ENCODE data around the gene NOP9.

The NOP9 gene

DNA sequence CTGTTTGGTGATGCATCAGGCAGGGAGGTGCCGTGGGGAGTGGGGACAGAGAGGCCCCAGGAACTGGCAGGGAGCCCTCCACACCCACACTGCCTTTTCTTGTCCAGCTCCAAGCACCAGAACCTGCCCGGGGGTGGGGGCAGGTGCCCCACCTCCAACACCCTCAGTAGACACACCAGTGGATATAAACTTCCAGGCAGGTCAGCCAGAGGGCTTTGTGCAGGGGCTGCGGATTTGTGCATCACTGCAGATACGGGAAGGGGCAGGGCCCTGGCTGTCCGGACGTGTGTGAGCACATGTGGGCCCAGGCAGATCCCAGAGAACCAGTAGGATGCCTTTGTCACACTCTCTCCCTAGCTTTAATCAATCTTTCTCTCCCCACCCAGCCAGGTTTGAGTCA, 35.4 kb upstream of the NOP9 start:
- DNase-seq = no peak

DNA sequence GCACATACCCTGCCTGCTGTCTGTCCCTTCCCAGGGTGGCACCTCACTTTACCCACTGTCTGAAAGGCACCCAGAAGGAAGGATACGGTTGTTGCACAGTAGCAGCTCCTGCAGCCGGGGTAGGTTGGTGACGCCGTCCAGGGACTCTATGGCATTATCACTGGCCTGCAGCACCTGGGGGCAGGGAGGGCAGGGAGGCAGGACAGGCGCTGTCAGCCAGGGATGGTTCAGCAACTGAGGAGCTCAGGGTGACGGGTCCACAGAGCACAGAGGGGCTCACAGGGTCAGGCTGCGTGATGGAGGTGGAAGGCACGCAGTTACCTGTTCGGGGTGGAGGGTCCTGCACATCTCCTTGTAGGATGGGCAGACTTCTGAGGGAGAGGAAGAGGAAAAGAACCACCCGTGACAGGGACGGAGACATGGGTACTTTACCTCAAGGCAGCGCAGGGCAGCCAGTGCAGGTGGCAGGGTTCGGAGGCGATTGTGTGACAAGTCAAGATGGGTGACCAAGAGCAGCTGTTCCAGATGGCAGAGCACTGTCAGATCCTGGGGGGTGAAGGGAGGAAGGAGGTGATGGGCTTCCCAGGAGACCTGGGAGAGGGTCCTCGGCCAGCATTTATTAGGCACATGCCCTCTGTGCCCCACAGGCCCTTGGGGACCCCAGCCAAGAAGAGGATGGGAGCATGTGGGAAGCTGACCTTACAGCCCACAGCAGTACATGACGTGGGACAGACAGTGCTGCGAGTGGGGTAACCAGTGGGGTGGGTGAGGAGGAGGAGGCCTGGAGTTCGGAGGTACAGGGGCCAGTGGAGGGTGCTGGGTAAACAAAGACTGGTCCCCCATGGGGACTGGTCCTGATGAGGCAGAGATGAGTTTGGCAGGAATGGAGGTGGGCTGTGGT, 33.1 kb upstream of the NOP9 start:
- no peak for DNase-seq

DNA sequence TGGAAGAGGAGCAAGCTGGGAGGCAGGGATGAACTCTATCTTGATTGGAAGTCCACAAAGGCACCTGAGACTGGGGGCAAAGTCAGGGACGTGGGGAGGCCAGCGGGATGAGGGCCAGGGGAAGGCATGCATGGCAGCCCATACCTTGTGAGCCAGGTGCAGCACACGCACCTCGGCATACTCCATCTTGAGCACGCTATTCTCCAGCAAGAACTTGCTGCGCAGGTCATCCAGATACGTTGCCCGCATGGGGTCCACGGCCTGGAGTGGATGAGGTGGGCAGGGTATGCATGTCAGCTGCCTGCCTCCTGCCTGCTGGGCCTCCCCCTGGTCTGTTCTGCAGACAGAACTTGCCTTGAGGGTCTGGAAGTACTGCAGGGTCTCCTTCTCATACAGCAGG, 32.1 kb upstream of the NOP9 start:
- no peak for DNase-seq

- DNase-seq = no peak
These were observed 31.4 kb upstream of the NOP9 start for GRCh38 chr14:24268225-24268624.

DNA sequence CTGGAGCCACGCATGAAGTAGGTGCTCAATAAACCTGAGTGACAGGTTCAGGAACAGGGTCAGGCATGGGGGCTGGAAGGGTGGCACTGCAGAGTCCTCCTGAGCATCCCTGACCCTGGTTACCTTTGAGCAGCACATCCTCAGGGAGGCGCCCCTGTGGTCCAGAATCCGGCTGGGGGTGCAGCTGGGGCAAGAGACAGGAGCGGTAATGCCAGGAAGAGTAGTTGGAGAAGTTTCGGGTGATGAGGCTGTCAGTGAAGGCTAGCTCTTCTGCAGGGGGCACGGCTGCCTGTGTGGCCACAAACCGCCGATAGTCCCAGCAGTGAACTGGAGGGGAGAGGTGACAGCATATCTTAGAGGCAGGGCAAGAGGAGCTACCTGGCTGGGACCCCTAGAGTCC, 30.3 kb upstream of the NOP9 start:
- no peak for DNase-seq

DNA sequence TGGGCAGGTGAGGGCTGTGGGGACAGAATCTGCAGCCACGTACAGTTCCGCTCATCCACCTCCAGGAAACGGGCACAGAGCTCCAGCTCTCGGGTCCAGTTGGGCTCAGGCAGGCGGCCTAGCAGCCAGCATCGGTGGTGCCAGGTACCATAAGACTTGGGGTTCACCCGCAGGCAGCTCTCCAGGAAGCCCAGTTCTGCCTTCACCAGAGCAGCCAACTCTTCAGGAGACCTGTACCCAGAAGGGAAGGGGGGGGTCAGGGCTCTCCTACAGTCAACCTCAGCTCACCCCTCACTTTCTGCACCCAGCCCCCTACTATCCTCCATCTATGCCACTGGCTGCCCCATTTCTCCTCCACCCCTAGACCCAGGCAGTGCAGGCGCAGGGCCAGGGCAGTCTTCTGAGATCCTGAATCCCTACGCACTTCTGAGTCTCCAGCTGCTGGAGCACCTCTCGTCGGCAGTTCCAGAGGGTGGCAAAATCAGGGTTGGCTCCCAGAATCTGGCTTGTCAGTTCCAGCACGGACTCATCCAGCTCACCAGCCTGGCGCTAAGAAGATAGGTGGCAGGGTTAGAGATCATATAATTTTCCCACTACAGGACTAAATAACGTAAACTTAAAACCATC, 29.6 kb upstream of the NOP9 start:
- DNase-seq = no peak

DNA sequence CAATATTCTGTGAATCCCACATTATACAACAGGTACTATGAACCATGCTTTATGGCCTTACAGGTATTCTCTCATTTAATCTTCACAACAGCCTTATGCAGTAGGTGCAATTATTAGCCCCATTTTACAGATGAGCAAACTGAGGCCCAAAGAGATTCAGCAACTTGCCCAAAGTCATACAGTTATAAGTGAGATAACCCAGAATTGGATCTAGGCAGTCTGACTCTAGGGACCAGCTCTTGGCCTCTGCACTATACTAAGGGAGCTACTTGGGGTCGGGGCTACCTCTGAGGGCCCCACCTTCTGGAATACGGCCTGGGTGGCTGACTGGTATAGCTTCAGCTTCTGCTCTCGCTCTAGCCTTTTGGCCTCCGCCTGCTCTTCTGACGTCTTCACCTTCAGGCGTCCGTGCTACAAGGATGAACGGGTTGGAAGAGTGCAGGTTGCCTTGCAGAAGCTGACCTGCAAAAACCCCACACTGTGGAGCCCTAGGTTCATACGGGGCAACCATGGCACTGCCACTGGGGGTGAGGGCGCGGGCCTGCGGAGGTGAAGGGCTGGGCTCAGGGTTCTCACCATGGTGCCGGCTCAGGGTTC, 29.0 kb upstream of the NOP9 start:
- DNase-seq = no peak

DNA sequence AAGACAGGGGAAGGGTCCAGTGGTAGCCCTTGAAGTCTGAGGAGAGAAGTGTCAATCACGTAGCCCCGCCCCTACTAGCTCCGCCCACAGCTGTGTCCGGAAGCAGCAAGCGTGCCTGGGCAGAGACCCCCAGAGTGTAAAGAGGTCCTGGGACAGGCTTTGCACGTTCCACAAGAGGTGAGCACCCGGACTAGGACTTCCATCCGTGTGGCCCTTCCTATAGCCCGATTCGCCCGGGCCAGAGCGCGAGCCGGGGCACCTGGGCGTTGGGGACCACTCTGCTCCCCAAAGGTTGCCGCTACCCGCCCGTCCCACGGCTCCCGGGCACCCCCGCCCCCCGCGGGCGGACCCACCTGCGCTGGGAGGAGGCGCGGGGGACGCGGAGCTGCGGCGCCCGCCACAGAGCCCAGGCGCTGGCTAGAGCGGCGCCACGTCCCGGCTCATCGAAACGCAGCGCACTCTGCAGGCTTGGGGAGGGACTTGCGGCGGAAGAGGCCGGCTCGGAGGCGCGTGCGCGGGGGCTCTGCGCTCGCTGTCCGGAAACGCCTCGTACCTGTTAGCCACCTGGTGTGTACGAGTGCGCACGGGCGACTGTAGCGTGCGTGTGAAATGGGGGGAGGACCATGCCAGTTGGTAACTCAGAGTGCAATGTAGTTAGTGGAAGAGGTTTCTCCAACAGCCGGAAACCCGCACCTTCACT, 28.4 kb upstream of the NOP9 start, which contains the start of gene RABGGTA:
RABGGTA (minus strand) TSS at position 464 of the 700 bp plus-strand sequence. CDS start 482 bp downstream, outside the sequence.
- DNase-seq = peak; percentile 92

GRCh38 chr14:24271834-24272263, 27.8 kb upstream of the NOP9 start:
- no peak for DNase-seq

DNA sequence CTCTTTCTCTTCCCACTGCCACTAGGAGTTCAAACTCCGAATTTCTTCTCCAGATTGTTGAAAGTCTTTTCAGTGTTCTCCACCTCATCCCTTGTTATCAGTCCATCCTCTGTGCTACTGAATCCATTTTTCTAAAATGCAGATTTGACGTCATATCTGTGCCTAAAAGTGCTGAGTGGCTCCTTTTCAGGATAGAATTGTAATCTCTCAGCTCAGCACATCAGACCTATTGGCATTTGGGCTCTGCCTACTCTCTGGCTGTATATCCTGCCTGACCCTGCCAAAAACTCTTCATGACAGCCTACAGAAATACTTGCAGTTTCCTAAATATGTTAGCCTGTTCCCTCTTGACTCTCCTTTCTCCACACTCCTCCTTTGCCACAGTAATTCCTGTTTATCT, 27.2 kb upstream of the NOP9 start:
- DNase-seq = no peak

DNA sequence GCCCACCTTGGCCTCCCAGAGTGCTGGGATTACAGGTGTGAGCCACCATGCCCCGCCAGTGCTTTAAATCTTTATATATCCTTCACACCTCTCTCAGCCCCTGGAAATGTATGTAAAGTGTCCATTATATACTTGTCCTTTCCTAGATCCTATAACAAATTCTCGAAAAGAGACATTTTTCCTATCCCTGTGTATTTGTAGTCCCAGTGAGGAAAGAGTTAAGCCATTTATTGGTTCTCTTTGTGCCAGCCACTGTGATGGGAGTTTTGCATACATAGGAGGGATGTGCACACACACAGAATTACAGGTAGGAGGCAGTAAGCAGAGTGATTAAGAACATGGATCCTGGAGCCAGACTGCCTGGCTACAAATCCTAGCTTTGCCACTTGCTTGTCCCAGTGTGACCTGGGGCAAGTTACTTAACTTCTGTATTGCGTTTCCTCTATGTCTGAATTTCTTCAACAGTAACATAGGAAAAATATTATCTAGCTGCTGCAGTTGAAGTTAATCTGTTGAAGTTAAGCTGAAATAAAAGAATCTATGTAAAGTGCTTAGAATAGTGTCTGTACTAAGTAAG, 26.1 kb upstream of the NOP9 start:
- peak; percentile 46 for DNase-seq

GRCh38 chr14:24274101-24274543, 25.5 kb upstream of the NOP9 start:
- peak; percentile 69 for DNase-seq

DNA sequence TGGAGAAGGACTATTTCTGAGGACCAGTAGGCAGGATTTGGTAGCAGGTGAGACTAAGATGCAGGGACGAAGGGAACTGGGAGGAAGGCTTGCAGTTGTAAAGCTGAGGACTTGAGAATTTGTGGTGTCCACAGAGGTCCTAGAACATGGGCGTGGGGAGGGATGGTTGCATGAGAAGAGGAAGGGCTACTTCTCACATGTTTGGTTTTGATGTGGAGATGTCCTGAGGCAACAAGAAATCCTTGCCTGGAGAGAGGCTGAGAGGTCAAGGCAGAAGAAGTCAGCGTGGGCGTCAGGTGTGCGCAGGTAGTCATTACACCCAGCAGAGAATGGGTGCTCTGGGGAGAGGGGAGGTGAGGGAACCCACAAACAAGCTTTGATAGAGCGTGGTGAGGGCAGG, 22.6 kb upstream of the NOP9 start:
- DNase-seq = no peak

GRCh38 chr14:24277606-24278321, 21.9 kb upstream of the NOP9 start:
- peak; percentile 89 for DNase-seq

DNA sequence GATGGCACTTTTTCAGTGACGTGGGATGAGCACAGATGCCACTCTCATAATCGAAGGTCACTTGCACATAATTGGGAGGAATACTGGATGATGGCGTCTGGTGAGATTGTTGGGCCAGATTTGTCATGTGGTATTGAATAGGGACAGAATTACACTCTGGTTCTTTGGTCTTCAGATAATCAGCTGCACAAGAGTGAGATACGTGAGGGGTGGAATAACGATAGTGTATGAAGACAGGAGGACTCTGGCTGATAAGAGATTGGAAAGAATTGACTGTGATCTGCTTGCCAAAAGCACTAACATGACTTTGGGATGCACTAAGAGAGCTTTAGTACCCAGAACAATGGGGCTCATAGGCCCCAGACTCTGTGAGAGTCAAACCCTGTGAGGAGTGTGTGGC, 21.2 kb upstream of the NOP9 start:
- DNase-seq = peak; percentile 50

DNA sequence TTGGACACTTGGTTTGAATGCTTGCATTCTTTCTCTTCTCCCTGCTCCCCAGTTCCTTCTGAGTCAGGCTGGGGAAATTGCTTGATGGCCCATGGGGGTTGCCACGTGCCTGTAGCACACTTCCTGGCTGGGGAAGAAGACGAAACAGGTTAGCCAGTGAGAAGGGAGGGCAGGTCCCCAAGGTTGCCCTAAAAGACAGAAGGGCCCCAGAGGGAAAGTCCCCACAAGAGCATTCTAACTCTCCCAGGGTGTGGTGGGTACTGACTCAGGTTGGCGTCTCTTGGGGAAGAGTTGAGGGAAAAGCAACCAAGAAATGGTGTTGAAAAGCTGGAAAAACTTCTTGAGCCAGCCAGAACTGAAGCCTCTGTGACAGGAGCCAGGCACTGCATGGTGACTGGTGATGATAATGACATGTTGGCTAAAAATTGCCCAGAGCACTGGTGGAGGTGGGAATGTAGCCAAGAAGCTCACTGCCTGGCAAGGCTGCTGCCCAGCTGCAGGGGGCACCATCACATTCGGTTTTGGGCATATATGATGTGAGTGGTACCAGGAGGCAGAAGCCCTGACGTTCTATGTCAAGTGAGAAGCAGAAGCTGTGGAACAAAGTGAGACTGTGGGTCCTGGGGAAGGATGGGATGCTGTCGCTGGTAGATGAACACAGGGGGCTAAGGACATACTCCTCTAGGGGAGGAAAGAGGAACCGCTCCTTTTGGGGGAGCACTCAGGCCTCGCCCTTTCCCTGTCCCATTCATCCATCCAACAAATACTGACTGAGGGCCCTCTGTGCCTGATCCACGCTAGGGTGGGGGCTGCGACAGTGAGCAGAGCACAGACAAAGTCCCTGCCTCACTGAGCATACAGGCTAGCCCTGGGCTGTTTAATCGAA, 20.1 kb upstream of the NOP9 start:
- peak; percentile 92 for DNase-seq

GRCh38 chr14:24280797-24281460, 18.7 kb upstream of the NOP9 start:
- no peak for DNase-seq

DNA sequence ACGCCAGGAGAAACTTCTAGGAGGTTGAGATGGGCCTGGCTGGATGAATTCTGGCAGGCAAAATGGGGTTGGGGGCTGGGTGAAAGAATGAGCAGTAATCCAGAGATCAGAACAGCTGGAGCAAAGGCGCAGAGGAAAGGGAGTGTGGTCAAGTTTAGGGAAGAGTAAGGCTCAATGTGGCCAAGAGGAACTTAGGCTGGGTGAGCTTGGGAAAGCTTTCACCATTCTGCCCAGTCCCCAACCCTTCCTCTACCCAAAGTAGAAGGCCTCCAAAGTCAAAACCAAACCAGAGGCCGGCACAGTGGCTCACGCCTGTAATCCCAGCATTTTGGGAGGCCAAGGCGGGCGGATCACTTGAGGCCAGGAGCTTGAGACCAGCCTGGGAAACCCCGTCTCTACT, 18.0 kb upstream of the NOP9 start:
- no peak for DNase-seq

DNA sequence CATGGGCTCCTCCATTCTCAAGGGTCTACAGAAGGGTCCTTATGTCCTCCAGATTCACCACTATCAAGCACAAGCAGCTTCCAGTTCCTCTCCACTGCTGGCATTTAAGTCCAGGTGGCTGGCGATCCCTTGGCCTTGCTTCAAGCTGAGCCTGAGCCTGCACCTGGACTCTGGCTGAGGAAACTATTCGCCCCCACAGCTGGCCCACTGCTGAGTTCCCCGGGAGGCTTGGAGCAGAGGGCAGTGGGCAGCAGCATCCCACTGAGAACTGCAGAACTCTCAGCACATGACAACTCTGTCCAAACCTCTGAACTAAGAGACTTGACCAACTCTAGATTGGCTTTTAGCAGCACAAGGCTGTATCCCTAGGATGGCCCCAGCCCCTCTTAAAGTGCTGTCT, 16.9 kb upstream of the NOP9 start:
- DNase-seq = no peak

DNA sequence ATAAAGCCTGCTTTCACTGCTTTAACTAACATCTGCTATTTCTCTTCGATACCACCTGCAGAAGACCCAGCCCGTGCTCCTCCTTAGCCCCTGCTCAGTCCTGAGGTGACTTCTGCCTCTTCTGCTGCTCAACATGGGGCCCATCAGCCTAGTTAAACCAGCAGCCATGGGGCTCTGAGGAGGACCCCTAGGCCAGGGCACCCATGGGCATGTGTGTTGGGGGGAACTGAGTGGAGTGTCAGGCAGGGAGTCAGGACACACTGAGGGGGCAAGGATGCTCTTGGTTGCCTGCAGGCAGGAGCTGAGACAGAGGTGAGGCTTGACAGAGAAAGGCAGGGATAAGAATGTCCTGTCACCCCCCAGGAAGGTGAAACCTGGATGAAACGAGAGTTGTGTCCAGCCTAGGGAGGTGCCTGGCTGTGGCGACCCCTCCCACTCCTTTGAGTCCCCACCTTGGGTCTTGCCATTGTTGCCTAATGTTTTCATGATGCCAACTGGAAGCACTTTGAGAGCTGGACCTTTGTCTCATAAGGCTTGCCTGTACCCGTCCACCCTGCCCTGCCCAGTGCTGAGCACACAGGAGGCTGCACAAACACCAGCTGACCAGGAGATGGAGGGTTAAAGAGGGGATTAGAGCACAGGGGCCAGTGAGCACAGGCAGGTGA, 15.7 kb upstream of the NOP9 start:
- DNase-seq = no peak
